IMR-90 (cell line): ENCODE data around the gene MICAL3. TPM values are rescaled to one million over a fixed set of nuclear protein-coding genes. Genes with fewer than 3 reads are reported as not detected.

Source experiments
- ATAC-seq: fragments of 200-7000 bp; cut with Tn5 transposase; 2 replicates; pipeline ENCODE4 v1.9.1; 2020; ENCODE audit warnings: low read depth, mild to moderate bottlenecking, moderate library complexity
- BruUV-seq: library from RNA; stranded (reverse); fragments of 400-500 nt; replicated peaks from 2 replicates; lab custom pipeline; 2021; lab: Mats Ljungman, UMichigan
- CTCF ChIA-PET: fragments of 300-600 bp; formaldehyde crosslinking; extraction: SDS; loops from one replicate; lab custom pipeline; 2021; ENCODE audit warnings: antibody characterized with exemption; lab: Yijun Ruan, JAX
- POLR2A ChIA-PET: fragments of 300-600 bp; sonication (Branson Sonifier 250); formaldehyde crosslinking; loops from one replicate; lab custom pipeline; 2022; ENCODE audit warnings: antibody characterized with exemption; ENCODE audit not compliant: unreplicated experiment; lab: Charles Lee
- DNase-seq: peaks from one replicate; pipeline ENCODE4 v3.0.0; 2013
- H2AFZ ChIP-seq: replicated peaks from 2 replicates; pipeline ENCODE3; 2013; ENCODE audit warnings: low read length, mild to moderate bottlenecking; ENCODE audit not compliant: poor library complexity
- H2AK5ac ChIP-seq: 2 replicates; pipeline ENCODE4 v1.6.1; 2013; ENCODE audit warnings: low read depth, low read length, inconsistent platforms
- H2AK9ac ChIP-seq: replicated peaks from 2 replicates; pipeline ENCODE3; 2013; ENCODE audit warnings: mild to moderate bottlenecking, low read depth, low read length, moderate library complexity; ENCODE audit not compliant: poor library complexity
- H2BK120ac ChIP-seq: 2 replicates; pipeline ENCODE4 v1.6.1; 2013; ENCODE audit warnings: low read depth, low read length, inconsistent platforms
- H2BK15ac ChIP-seq: 3 replicates; pipeline ENCODE4 v1.6.1; 2013; ENCODE audit warnings: low read depth, low read length, inconsistent platforms
- H2BK20ac ChIP-seq: 2 replicates; pipeline ENCODE4 v1.6.1; 2013; ENCODE audit warnings: low read depth, mild to moderate bottlenecking, inconsistent platforms, low read length, moderate library complexity
- H2BK5ac ChIP-seq: 2 replicates; pipeline ENCODE4 v1.6.1; 2013; ENCODE audit warnings: mild to moderate bottlenecking, low read depth, low read length, inconsistent platforms; ENCODE audit not compliant: poor library complexity, severe bottlenecking
- H3K14ac ChIP-seq: replicated peaks from 2 replicates; pipeline ENCODE4 v1.6.1; 2013; ENCODE audit warnings: low read depth, low read length, inconsistent platforms
- H3K18ac ChIP-seq: 2 replicates; pipeline ENCODE4 v1.6.1; 2013; ENCODE audit warnings: low read depth, low read length, control low read depth
- H3K23ac ChIP-seq: 2 replicates; pipeline ENCODE4 v1.6.1; 2013; ENCODE audit warnings: low read depth, low read length, inconsistent platforms
- H3K27ac ChIP-seq: 2 replicates; pipeline ENCODE4 v1.5.1; 2013; ENCODE audit warnings: mild to moderate bottlenecking, control low read depth, low read length; ENCODE audit not compliant: insufficient read depth
- H3K27me3 ChIP-seq: 2 replicates; pipeline ENCODE4 v1.6.1; 2013; ENCODE audit warnings: low read length; ENCODE audit not compliant: control insufficient read depth, insufficient read depth
- H3K36me3 ChIP-seq: 2 replicates; pipeline ENCODE4 v1.6.1; 2013; ENCODE audit warnings: low read length, mixed read lengths; ENCODE audit not compliant: control insufficient read depth, insufficient read depth
- H3K4ac ChIP-seq: 2 replicates; pipeline ENCODE4 v1.6.1; 2013; ENCODE audit warnings: low read depth, low read length, inconsistent platforms
- H3K4me1 ChIP-seq: 2 replicates; pipeline ENCODE4 v1.6.1; 2013; ENCODE audit warnings: low read length, mixed read lengths; ENCODE audit not compliant: control insufficient read depth, insufficient read depth
- H3K4me2 ChIP-seq: 2 replicates; pipeline ENCODE4 v1.6.1; 2013; ENCODE audit warnings: low read depth, mild to moderate bottlenecking, control low read depth, low read length, moderate library complexity
- H3K4me3 ChIP-seq: 2 replicates; pipeline ENCODE4 v1.5.1; 2013; ENCODE audit warnings: low read depth, mild to moderate bottlenecking, control low read depth, low read length, moderate library complexity; ENCODE audit not compliant: insufficient read depth
- H3K56ac ChIP-seq: 2 replicates; pipeline ENCODE4 v1.6.1; 2013; ENCODE audit warnings: low read length, inconsistent platforms; ENCODE audit not compliant: insufficient read depth; ENCODE audit errors: extremely low read depth
- H3K79me1 ChIP-seq, 2 experiments: 2 replicates each; pipeline ENCODE4 v1.6.1; 2013; ENCODE audit warnings: low read length in 2 of 2, inconsistent platforms in 1 of 2, low read depth in 1 of 2
- H3K9ac ChIP-seq: 2 replicates; pipeline ENCODE4 v1.6.1; 2013; ENCODE audit warnings: low read depth, low read length, control low read depth
- H3K9me1 ChIP-seq: 2 replicates; pipeline ENCODE4 v1.6.1; 2013; ENCODE audit warnings: low read length, inconsistent platforms; ENCODE audit not compliant: insufficient read depth
- H3K9me3 ChIP-seq: 2 replicates; pipeline ENCODE4 v1.6.1; 2013; ENCODE audit warnings: low read length; ENCODE audit not compliant: control insufficient read depth, insufficient read depth
- H4K20me1 ChIP-seq: 2 replicates; pipeline ENCODE4 v1.6.1; 2013; ENCODE audit warnings: low read length, inconsistent platforms; ENCODE audit not compliant: insufficient read depth
- H4K5ac ChIP-seq: 2 replicates; pipeline ENCODE4 v1.6.1; 2013; ENCODE audit warnings: mild to moderate bottlenecking, low read depth, low read length, control low read depth
- H4K8ac ChIP-seq, 2 experiments: 2 replicates each; pipeline ENCODE4 v1.6.1; 2013; ENCODE audit warnings: low read depth in 2 of 2, low read length in 2 of 2, control low read depth in 1 of 2, inconsistent platforms in 1 of 2
- H4K91ac ChIP-seq: 2 replicates; pipeline ENCODE4 v1.6.1; 2013; ENCODE audit warnings: low read depth, low read length, inconsistent platforms; ENCODE audit not compliant: insufficient read depth
- CHD1 ChIP-seq: IDR thresholded peaks from 2 replicates; pipeline ENCODE4 v1.6.1; 2012; ENCODE audit warnings: low read depth, low read length, improper control_type of control experiment
- CTCF ChIP-seq: conservative IDR thresholded peaks from 2 replicates; pipeline ENCODE4 v1.5.1; 2012; ENCODE audit warnings: mild to moderate bottlenecking, low read depth, low read length, improper control_type of control experiment
- MAZ ChIP-seq: IDR thresholded peaks from 2 replicates; pipeline ENCODE4 v1.6.1; 2012; ENCODE audit warnings: low read depth, mild to moderate bottlenecking, low read length, improper control_type of control experiment, moderate library complexity, borderline replicate concordance
- NFE2L2 ChIP-seq: fragments of 150-350 bp; IDR thresholded peaks from 2 replicates; pipeline ENCODE4 v1.6.1; 2016; ENCODE audit warnings: low read depth, mild to moderate bottlenecking, low read length
- POLR2A ChIP-seq: IDR thresholded peaks from 2 replicates; pipeline ENCODE4 v1.6.1; 2012; ENCODE audit warnings: mild to moderate bottlenecking, low read depth, low read length
- RAD21 ChIP-seq: IDR thresholded peaks from 2 replicates; pipeline ENCODE4 v1.6.1; 2012; ENCODE audit warnings: low read length, improper control_type of control experiment
- RFX5 ChIP-seq: IDR thresholded peaks from 2 replicates; pipeline ENCODE4 v1.8.0; 2012; ENCODE audit warnings: low read depth, mild to moderate bottlenecking, low read length, moderate library complexity
- SMC3 ChIP-seq: fragments of 150-350 bp; IDR thresholded peaks from 2 replicates; pipeline ENCODE4 v1.6.1; 2016; ENCODE audit warnings: low read depth, mild to moderate bottlenecking, antibody characterized with exemption, low read length, moderate library complexity
- WGBS, 2 experiments: methylation state at CpG; one replicate each; pipeline versions ENCODE4 v1.1.5 to v1.1.7; 2013; ENCODE audit warnings: missing lambda C conversion rate in 2 of 2; ENCODE audit not compliant: insufficient read length in 1 of 2; ENCODE audit errors: extremely low coverage in 2 of 2; 5-methylcytosine and 5-hydroxymethylcytosine counted together
- dilution Hi-C: fragments of 300-500 bp; cut with HindIII; formaldehyde crosslinking; loops from one replicate; pipeline ENCODE4 v1.14.3; 2018; ENCODE audit warnings: low sequenced_read_pairs; ENCODE audit not compliant: unreplicated experiment
- in situ Hi-C: fragments of 300-500 bp; cut with MboI; formaldehyde crosslinking; loops from 3 replicates; pipeline ENCODE4 v1.14.3; 2019; ENCODE audit warnings: low sequenced_read_pairs, inconsistent platforms, mixed read lengths
- intact Hi-C: fragments of 100-400 bp; cut with micrococcal nuclease; formaldehyde crosslinking; loops from 2 replicates; pipeline ENCODE4 v1.10.0; 2022
- polyA plus RNA-seq, 3 experiments: library from polyadenylated mRNA; depleted of rRNA; stranded (reverse); fragments of >200 nt; gene quantifications; 2 replicates each; pipeline ENCODE4 v1.2.3, GENCODE V29; 2012; ENCODE audit warnings: low replicate concordance in 1 of 3
- total RNA-seq: library from RNA; depleted of rRNA; stranded (reverse); fragments of >200 nt; gene quantifications from 2 replicates; pipeline ENCODE4 v1.2.3, GENCODE V29; 2012

MICAL3 gene
- total and polyA plus RNA-seq, 2 of the 4 experiments (the other 2 are of a cell fraction) = 17.6 to 26.8 TPM

DNA sequence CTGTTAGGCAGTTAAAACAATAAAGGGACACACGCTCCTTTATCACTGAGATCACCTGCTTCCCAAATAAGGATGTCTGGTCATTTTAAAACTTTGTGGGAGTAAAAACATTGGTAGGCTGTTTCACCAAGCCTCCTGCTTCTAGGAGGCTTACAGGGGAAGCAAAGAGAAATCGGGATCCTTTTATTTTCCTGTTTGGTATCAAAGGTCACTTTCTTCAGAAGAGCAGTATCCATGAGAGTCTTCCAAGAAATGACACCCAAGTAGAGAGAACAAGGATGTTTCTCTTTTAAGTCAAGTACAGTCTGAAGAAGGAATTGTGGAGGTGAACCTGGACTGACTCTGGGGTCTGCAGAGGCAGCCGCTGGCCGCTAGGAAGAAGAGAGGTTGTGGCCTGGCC, 213.2 kb downstream of the MICAL3 start:
- H4K8ac ChIP-seq = no peak overlapping the region
- BruUV-seq = no TSS peak
- H2BK120ac ChIP-seq = no peak overlapping the region
- no peak overlapping the region for H2AFZ ChIP-seq
- ATAC-seq (no peak), DNase-seq (no peak)
- dilution Hi-C loops (no loop called here), in situ Hi-C loops (loop anchor here (25.0 kb wide), 1 partner anchor 724 kb away; the partner anchor contains the start of gene IL17RA), intact Hi-C loops (no loop called here)
- no peak overlapping the region for H3K23ac ChIP-seq
- no peak overlapping the region for H3K27ac ChIP-seq
- no peak overlapping the region for H3K14ac ChIP-seq
- H4K5ac ChIP-seq = no peak overlapping the region
- no peak overlapping the region for H3K4ac ChIP-seq
- no peak for TF ChIP-seq CHD1
- TF ChIP-seq RFX5 = no peak
- TF ChIP-seq MAZ = no peak
- TF ChIP-seq CTCF = no peak
- TF ChIP-seq SMC3 = no peak
- TF ChIP-seq NFE2L2 = no peak
- TF ChIP-seq RAD21 = no peak
- no peak for TF ChIP-seq POLR2A
- H3K36me3 ChIP-seq = peaks cover 40% of the 10 kb centered on the region
- no peaks in the 10 kb centered on the region for H3K27me3 ChIP-seq
- no peak overlapping the region for H4K91ac ChIP-seq
- H3K9me1 ChIP-seq = no peaks in the 10 kb centered on the region
- H3K9me3 ChIP-seq = no peaks in the 10 kb centered on the region
- H2BK5ac ChIP-seq = no peak overlapping the region
- H3K9ac ChIP-seq = no peak overlapping the region
- no peaks in the 10 kb centered on the region; the same call in 1 of the 2 replicates for H4K20me1 ChIP-seq
- H3K18ac ChIP-seq = no peak overlapping the region
- H2BK15ac ChIP-seq = no peak overlapping the region
- POLR2A ChIA-PET = no interaction called here
- 88% methylated on average over 3 of the region's 4 CpGs; no CpG with 5 or more reads in 1 of the 2 experiments for WGBS, 2 experiments
- H2AK5ac ChIP-seq = no peak overlapping the region
- H2BK20ac ChIP-seq = no peak overlapping the region
- no peak overlapping the region for H3K4me3 ChIP-seq
- no peak overlapping the region for H3K4me2 ChIP-seq
- H3K56ac ChIP-seq = no peak overlapping the region
- H2AK9ac ChIP-seq = no peak overlapping the region
- H3K4me1 ChIP-seq = peaks cover 9% of the 10 kb centered on the region
- H3K79me1 ChIP-seq = no peaks in the 10 kb centered on the region
- CTCF ChIA-PET = interaction anchor here (0.6 kb wide), 1 partner anchor 24 kb away, joined by 4 read pairs; no protein-coding TSS in a partner anchor
